ENCODE data around the gene CTNNA3. TPM values are rescaled to one million over a fixed set of nuclear protein-coding genes. Genes with fewer than 3 reads are reported as not detected.

The CTNNA3 gene
- total and polyA plus RNA-seq, 2 donors = 2.0 to 26.1 TPM

- WGBS = 81% methylated on average over 2 of the region's 2 CpGs
- no peaks in the 10 kb centered on the region for H3K4me1 ChIP-seq (ENCODE audit: insufficient read depth)
- no peak overlapping the region for H3K4me3 ChIP-seq (ENCODE audit: low read depth, low read length)
- H3K27ac ChIP-seq (ENCODE audit: low read depth) = no peak overlapping the region
- DNase-seq (ENCODE audit: extremely low spot score) = no peak
- H3K36me3 ChIP-seq (ENCODE audit: insufficient read depth) = no peaks in the 10 kb centered on the region
These were observed 678.8 kb downstream of the CTNNA3 start for GRCh38 chr10:67017218-67017617.

- Histone ChIP-seq H3K27ac (ENCODE audit: low read depth) (no peak overlapping the region), H3K4me1 (ENCODE audit: insufficient read depth) (no peaks in the 10 kb centered on the region), H3K36me3 (ENCODE audit: insufficient read depth) (no peaks in the 10 kb centered on the region), H3K4me3 (ENCODE audit: low read depth, low read length) (no peak overlapping the region)
- no peak for DNase-seq (ENCODE audit: extremely low spot score)
- 78% methylated on average over 1 of the region's 1 CpG for WGBS
These were observed 680.8 kb downstream of the CTNNA3 start for GRCh38 chr10:67015225-67015624.

DNA sequence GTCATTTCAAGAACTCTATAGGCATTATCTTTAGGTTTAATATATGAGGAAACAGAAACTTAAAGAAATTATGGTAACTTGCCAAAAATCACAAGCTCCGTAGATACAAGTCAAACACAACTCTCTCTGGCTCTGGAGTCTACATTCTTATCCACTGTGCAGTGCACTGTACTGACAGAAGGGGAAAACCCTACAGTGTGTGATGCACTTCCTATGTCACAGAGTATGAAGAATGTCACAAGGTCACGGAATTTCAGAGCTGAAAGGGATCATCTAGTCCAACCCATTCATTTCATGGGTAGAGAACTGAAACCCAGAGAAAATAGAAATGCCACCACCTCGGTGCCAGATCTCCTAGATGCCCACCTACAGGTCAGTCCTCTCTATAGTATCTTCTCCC, 684.0 kb downstream of the CTNNA3 start:
- 85% methylated on average over 3 of the region's 3 CpGs for WGBS
- no peaks in the 10 kb centered on the region for H3K4me1 ChIP-seq (ENCODE audit: insufficient read depth)
- H3K27ac ChIP-seq (ENCODE audit: low read depth) = no peak overlapping the region
- no peak for DNase-seq (ENCODE audit: extremely low spot score)
- no peak overlapping the region for H3K4me3 ChIP-seq (ENCODE audit: low read depth, low read length)
- H3K36me3 ChIP-seq (ENCODE audit: insufficient read depth) = no peaks in the 10 kb centered on the region

DNA sequence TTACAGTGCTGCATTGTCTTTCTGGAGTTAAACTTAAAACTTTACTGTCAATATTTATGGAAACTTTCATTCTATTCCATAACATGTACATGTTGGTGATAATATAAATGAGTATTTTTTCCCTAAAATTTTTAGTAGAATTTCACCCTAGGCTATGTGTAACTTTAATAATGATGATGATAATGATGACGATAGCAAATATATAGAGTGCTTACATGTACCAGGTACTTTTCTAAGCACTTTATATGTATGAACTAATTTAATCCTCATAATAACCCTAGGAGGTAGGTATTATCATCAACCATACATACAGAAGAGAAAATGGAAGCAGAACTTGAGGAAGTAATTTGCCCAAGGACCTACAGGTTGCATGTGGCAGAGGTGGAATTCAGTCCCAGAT, 684.5 kb downstream of the CTNNA3 start:
- Histone ChIP-seq H3K27ac (ENCODE audit: low read depth) (no peak overlapping the region), H3K4me1 (ENCODE audit: insufficient read depth) (no peaks in the 10 kb centered on the region), H3K36me3 (ENCODE audit: insufficient read depth) (no peaks in the 10 kb centered on the region), H3K4me3 (ENCODE audit: low read depth, low read length) (no peak overlapping the region)
- no peak for DNase-seq (ENCODE audit: extremely low spot score)
- 99% methylated on average over 1 of the region's 1 CpG for WGBS

DNA sequence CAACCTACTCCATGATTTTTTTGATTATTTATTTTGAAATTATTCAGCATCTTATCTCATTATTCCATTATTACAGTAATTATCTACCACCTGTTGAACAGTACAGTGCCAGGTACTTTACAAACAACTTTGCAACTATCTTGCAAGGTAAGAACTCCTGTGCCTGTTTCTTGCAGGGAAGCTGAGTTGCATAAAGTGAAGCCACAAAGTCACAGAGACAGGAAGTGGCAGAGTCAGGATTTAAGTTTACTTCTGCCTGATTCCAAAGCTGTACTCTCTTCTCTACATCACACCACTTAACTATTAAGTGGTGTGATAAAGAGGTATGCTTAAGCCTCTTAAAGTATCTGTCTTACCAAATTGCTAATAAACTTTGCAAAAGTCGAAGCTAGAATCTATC, 690.0 kb downstream of the CTNNA3 start:
- no peak for DNase-seq (ENCODE audit: extremely low spot score)
- H3K27ac ChIP-seq (ENCODE audit: low read depth) = no peak overlapping the region
- H3K4me1 ChIP-seq (ENCODE audit: insufficient read depth) = no peaks in the 10 kb centered on the region
- no peaks in the 10 kb centered on the region for H3K36me3 ChIP-seq (ENCODE audit: insufficient read depth)
- no peak overlapping the region for H3K4me3 ChIP-seq (ENCODE audit: low read depth, low read length)
- 55% methylated on average over 1 of the region's 1 CpG for WGBS

GRCh38 chr10:67004690-67005089, 691.3 kb downstream of the CTNNA3 start:
- no peak for DNase-seq (ENCODE audit: extremely low spot score)
- Histone ChIP-seq H3K36me3 (ENCODE audit: insufficient read depth) (no peaks in the 10 kb centered on the region), H3K4me3 (ENCODE audit: low read depth, low read length) (no peak overlapping the region), H3K4me1 (ENCODE audit: insufficient read depth) (no peaks in the 10 kb centered on the region), H3K27ac (ENCODE audit: low read depth) (no peak overlapping the region)
- 78% methylated on average over 2 of the region's 2 CpGs for WGBS

GRCh38 chr10:66999762-67000545, 696.0 kb downstream of the CTNNA3 start:
- no peaks in the 10 kb centered on the region for H3K36me3 ChIP-seq (ENCODE audit: insufficient read depth)
- 91% methylated on average over 3 of the region's 3 CpGs for WGBS

GRCh38 chr10:66996996-66997395, 699.0 kb downstream of the CTNNA3 start:
- Histone ChIP-seq H3K4me3 (ENCODE audit: low read depth, low read length) (no peak overlapping the region), H3K27ac (ENCODE audit: low read depth) (no peak overlapping the region), H3K4me1 (ENCODE audit: insufficient read depth) (no peaks in the 10 kb centered on the region), H3K36me3 (ENCODE audit: insufficient read depth) (no peaks in the 10 kb centered on the region)
- WGBS = 21% methylated on average over 1 of the region's 1 CpG
- DNase-seq (ENCODE audit: extremely low spot score) = no peak

More at GRCh38 chr10:66999762-67000545, 696.0 kb downstream of the CTNNA3 start:
- Histone ChIP-seq H3K4me1 (ENCODE audit: insufficient read depth) (no peaks in the 10 kb centered on the region), H3K27ac (ENCODE audit: low read depth) (no peak overlapping the region), H3K4me3 (ENCODE audit: low read depth, low read length) (no peak overlapping the region)
- no peak for DNase-seq (ENCODE audit: extremely low spot score)

- WGBS = 89% methylated on average over 1 of the region's 1 CpG
- Histone ChIP-seq H3K4me1 (ENCODE audit: insufficient read depth) (no peaks in the 10 kb centered on the region), H3K27ac (ENCODE audit: low read depth) (no peak overlapping the region), H3K4me3 (ENCODE audit: low read depth, low read length) (no peak overlapping the region), H3K36me3 (ENCODE audit: insufficient read depth) (no peaks in the 10 kb centered on the region)
- DNase-seq (ENCODE audit: extremely low spot score) = no peak
These were observed 705.7 kb downstream of the CTNNA3 start for GRCh38 chr10:66990143-66990830.

DNA sequence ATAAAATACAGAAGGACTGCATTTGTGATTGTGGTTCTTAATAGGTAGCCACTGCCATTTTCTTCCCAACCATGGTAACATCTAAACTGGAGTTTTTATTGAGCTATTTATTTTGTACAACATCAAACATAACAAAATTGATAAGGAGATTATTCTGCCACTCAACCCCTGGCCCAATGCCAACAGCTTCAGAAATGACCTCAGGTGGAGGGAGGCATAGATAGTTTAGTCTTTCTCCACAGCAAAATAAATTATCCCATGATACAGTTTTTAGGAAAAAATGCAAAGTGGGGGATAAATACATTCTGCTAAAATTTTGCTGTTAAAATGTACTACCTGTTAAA, 712.5 kb downstream of the CTNNA3 start:
- Histone ChIP-seq H3K4me3 (ENCODE audit: low read depth, low read length) (no peak overlapping the region), H3K27ac (ENCODE audit: low read depth) (no peak overlapping the region), H3K36me3 (ENCODE audit: insufficient read depth) (no peaks in the 10 kb centered on the region), H3K4me1 (ENCODE audit: insufficient read depth) (no peaks in the 10 kb centered on the region)
- DNase-seq (ENCODE audit: extremely low spot score) = no peak

- no peak for DNase-seq (ENCODE audit: extremely low spot score)
- no peak overlapping the region for H3K27ac ChIP-seq (ENCODE audit: low read depth)
- 65% methylated on average over 6 of the region's 6 CpGs for WGBS
- H3K4me1 ChIP-seq (ENCODE audit: insufficient read depth) = no peaks in the 10 kb centered on the region
- H3K4me3 ChIP-seq (ENCODE audit: low read depth, low read length) = no peak overlapping the region
- H3K36me3 ChIP-seq (ENCODE audit: insufficient read depth) = no peaks in the 10 kb centered on the region
These were observed 713.1 kb downstream of the CTNNA3 start for GRCh38 chr10:66982792-66983474.

- no peak overlapping the region for H3K27ac ChIP-seq (ENCODE audit: low read depth)
- no peaks in the 10 kb centered on the region for H3K36me3 ChIP-seq (ENCODE audit: insufficient read depth)
- H3K4me1 ChIP-seq (ENCODE audit: insufficient read depth) = no peaks in the 10 kb centered on the region
- H3K4me3 ChIP-seq (ENCODE audit: low read depth, low read length) = no peak overlapping the region
- 89% methylated on average over 1 of the region's 1 CpG for WGBS
- no peak for DNase-seq (ENCODE audit: extremely low spot score)
These were observed 714.0 kb downstream of the CTNNA3 start for GRCh38 chr10:66982053-66982420.

DNA sequence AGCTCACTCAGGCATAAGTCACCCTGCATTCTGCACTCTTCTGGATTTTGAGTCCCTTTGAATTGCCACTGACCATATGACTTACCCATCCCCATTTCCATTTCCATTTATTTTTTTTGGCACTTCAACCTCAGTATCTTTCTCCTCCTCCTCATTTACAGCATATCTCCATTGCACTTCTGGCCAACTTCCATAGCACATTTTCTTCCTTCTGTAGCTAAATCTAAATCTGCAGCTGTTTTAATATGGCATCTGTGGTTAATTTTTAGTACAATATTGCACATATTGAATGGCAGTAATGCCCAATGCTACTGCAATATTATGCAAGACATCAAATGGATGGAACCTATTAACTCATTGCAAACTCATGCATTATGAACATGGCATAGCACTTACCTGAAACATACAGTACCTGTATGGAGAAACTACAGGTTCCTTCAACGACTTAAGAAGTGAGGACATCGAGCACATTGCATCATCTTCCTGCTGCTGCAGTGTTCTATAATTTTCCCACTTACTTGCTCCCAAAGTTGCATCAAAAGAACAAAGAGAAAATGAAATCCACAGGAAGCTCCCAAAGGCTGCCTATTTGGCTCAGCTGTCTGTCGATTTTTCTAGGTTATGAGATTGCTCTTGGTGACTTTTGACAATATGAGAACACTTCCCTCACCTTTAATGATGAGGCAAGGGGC, 714.5 kb downstream of the CTNNA3 start:
- no peak for DNase-seq (ENCODE audit: extremely low spot score)
- 89% methylated on average over 3 of the region's 3 CpGs for WGBS
- no peak overlapping the region for H3K27ac ChIP-seq (ENCODE audit: low read depth)
- no peak overlapping the region for H3K4me3 ChIP-seq (ENCODE audit: low read depth, low read length)
- H3K36me3 ChIP-seq (ENCODE audit: insufficient read depth) = no peaks in the 10 kb centered on the region
- H3K4me1 ChIP-seq (ENCODE audit: insufficient read depth) = no peaks in the 10 kb centered on the region

Measured in urinary bladder (tissue), 4 donors.